Upper lobe of left lung (tissue), 4 donors: Measurements from ENCODE around the gene CAPN7.

Experiments used
- CTCF ChIP-seq, 6 experiments: fragments of 450-650 bp in 4 of 6; fragments of 200-600 bp in 2 of 6; sonication (generic) in 2 of 6; IDR thresholded peaks; one replicate each; pipeline ENCODE4 v1.5.1; 2016 to 2019; ENCODE audit warnings: antibody characterized with exemption in 6 of 6
- EP300 ChIP-seq, 4 donors: sonication (generic); formaldehyde crosslinking; IDR thresholded peaks; one replicate each; pipeline ENCODE4 v1.5.1; 2017; ENCODE audit warnings: antibody characterized with exemption in 4 of 4, control low read depth in 2 of 4
- POLR2A ChIP-seq, 4 donors: fragments of 450-650 bp; IDR thresholded peaks; one replicate each; pipeline ENCODE4 v1.5.1; 2016 to 2017; ENCODE audit warnings: antibody characterized with exemption in 4 of 4, mild to moderate bottlenecking in 2 of 4
- POLR2AphosphoS5 ChIP-seq, 2 donors: sonication (generic); formaldehyde crosslinking; IDR thresholded peaks; one replicate each; pipeline ENCODE4 v1.5.1; 2017; ENCODE audit warnings: antibody characterized with exemption in 2 of 2

DNA sequence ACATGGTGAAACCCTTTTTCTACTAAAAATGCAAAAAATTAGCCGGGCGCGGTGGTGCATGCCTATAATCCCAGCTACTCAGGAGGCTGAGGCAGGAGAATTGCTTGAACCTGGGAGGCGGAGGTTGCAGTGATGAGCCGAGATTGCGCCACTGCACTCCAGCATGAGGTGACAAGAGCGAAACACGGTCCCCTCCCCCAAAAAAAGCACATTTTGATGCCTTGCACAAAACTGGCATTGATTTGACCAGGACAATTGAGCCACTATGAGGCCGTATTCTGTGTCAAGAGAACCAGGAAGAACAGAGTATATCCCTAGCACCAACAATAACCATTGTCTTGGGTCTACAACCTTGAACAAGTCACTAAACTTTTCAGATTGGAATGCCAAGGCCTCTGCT lies 75.8 kb downstream of the CAPN7 start:
- TF ChIP-seq CTCF (IDR thresholded peaks at IDR 0.05), result no peak
- TF ChIP-seq POLR2A (IDR thresholded peaks at IDR 0.05), result no peak
- no peak for TF ChIP-seq POLR2AphosphoS5 (IDR thresholded peaks at IDR 0.05)
- TF ChIP-seq EP300 (IDR thresholded peaks at IDR 0.05), result no peak
